Stomach (tissue), 4 donors: ENCODE data around the gene EML5.

Experiments used
- POLR2A ChIP-seq, 4 donors: fragments of 450-650 bp; IDR thresholded peaks; one replicate each; pipeline ENCODE4 v1.6.1; 2016; ENCODE audit warnings: antibody characterized with exemption in 4 of 4, control low read depth in 2 of 4, mild to moderate bottlenecking in 1 of 4, moderate library complexity in 1 of 4
- TF ChIP-seq, protein P1 (sequence below), 7 experiments: fragments of 450-650 bp in 4 of 7; fragments of 200-600 bp in 3 of 7; sonication (generic) in 3 of 7; IDR thresholded peaks; one replicate each; pipeline ENCODE4 v1.5.1; 2016 to 2019; ENCODE audit warnings: antibody characterized with exemption in 7 of 7, control low read depth in 2 of 7, mild to moderate bottlenecking in 1 of 7

DNA sequence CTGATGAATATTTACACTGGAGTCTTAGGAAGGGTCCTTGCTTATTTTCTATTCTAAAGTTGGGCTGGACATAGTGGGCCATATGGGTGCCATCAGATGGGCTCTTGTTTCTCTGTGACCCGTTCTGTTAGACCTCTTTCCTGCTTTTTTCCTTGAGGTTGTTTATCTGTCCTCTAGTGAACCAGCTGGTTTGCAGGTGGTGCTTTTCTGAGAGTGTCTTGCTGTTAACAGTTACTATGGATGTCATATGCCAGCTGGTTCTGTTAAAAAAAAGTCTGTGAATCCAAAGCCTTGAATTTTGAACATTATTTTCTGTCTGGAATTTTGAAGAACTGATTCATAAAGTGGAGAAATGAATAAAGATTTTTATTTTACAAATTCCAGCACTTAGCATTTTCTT is 200.7 kb downstream of the EML5 start:
- TF ChIP-seq POLR2A (IDR thresholded peaks at IDR 0.05), result no peak
- TF ChIP-seq, protein P1, sequence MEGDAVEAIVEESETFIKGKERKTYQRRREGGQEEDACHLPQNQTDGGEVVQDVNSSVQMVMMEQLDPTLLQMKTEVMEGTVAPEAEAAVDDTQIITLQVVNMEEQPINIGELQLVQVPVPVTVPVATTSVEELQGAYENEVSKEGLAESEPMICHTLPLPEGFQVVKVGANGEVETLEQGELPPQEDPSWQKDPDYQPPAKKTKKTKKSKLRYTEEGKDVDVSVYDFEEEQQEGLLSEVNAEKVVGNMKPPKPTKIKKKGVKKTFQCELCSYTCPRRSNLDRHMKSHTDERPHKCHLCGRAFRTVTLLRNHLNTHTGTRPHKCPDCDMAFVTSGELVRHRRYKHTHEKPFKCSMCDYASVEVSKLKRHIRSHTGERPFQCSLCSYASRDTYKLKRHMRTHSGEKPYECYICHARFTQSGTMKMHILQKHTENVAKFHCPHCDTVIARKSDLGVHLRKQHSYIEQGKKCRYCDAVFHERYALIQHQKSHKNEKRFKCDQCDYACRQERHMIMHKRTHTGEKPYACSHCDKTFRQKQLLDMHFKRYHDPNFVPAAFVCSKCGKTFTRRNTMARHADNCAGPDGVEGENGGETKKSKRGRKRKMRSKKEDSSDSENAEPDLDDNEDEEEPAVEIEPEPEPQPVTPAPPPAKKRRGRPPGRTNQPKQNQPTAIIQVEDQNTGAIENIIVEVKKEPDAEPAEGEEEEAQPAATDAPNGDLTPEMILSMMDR (IDR thresholded peaks at IDR 0.05), result no peak
